Left cardiac atrium (tissue), 4 donors: ENCODE results near the gene ARSB. TPM values are rescaled to one million over a fixed set of nuclear protein-coding genes. Genes with fewer than 3 reads are reported as not detected.
"Not testable (repeated sequence)": the region's sequence is repeated elsewhere in the genome, so short reads cannot be mapped to it uniquely, and the experiment has no call there.

Experiments
- ATAC-seq, 2 donors: fragments of 200-7000 bp; cut with Tn5 transposase; one replicate each; pipeline ENCODE4 v1.9.1; 2020; ENCODE audit warnings: mild to moderate bottlenecking in 2 of 2, moderate library complexity in 2 of 2
- DNase-seq: peaks from one replicate; pipeline ENCODE4 v3.0.0-alpha.2; 2020
- intact Hi-C, 2 donors: fragments of 100-400 bp; cut with DNase I; formaldehyde crosslinking; loops; one replicate each; pipeline versions ENCODE4 v1.14.1 to v1.15.1; 2022 to 2023
- total RNA-seq, 2 donors: library from RNA; stranded (reverse); fragmentation: NEBNext Ultra II Directional; extraction: Animal tissue kit (Norgen Biotek cat#: 25700); gene quantifications; one replicate each; pipeline ENCODE4 v1.2.1, GENCODE V29; 2021
- donor health status: DM: no; HTN: yes; CAD: no.
- donor health status: DM: no; HTN: yes; CAD: no; lungs with severe emphysema.
- donor health status: DM: yes; HTN: yes; CAD: no.
- donor health status: Dilated cardiomyopathy.

The ARSB gene
- total RNA-seq, 2 donors from 2014 or later, result 10.5 to 10.6 TPM

GRCh38 chr5:78912085-78912771, 72.9 kb downstream of the ARSB start:
- ATAC-seq, result peak in 1 of 2 donors; percentile 35
- intact Hi-C loops, result no loop called here
- DNase-seq, result no peak

GRCh38 chr5:78909224-78909983, 75.7 kb downstream of the ARSB start:
- not testable (repeated sequence) for ATAC-seq, DNase-seq
- intact Hi-C loops, result loop anchor here in 1 of 2 donors (10.0 kb wide), 2 partner anchors 55 to 375 kb away; no protein-coding TSS in a partner anchor

DNA sequence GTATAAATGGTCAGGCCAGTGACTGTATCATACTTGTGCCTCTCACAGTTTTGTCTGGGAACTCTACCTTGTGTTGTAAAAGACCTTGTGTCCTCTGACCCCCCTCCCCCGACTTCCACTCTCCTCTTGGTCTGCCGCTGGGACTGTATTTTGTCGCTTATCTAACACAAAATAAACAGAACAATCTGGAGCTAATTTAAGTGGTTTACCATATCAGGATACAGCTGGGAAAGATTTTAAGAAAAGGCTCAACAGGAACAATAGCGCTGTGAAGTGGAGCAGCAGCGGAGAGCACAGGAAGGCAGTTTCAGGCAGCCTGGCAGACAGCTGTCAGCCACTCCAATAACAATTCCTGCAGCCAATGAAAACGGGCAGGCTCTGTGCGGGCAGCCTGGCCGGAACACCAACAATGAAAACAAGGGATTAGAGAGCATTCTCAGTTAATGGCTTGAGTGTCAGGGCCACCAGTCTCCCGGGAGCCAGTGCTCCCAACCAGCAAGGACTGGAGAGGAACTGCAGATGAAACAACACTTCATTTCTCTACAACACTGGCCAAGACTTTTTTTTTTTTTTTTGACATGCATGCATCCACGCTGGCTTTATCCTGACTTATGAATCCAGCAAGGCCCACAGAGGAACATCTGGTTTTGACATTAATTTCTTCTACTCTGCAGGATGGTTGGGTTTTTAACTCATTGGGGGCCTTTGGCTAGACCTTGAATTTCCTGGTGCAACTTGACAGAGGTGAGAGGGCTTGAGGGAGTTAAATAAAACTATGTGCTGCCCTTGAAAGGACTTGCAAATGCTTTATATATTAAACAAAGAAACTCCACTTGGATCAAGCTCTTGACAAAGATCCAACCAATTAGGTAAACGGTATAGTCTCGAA, 76.7 kb downstream of the ARSB start:
- DNase-seq (peak; percentile 63), ATAC-seq (peak; percentile 91 to 92)
- intact Hi-C loops, result loop anchor here in 1 of 2 donors (10.0 kb wide), 2 partner anchors 56 to 374 kb away; no protein-coding TSS in a partner anchor

DNA sequence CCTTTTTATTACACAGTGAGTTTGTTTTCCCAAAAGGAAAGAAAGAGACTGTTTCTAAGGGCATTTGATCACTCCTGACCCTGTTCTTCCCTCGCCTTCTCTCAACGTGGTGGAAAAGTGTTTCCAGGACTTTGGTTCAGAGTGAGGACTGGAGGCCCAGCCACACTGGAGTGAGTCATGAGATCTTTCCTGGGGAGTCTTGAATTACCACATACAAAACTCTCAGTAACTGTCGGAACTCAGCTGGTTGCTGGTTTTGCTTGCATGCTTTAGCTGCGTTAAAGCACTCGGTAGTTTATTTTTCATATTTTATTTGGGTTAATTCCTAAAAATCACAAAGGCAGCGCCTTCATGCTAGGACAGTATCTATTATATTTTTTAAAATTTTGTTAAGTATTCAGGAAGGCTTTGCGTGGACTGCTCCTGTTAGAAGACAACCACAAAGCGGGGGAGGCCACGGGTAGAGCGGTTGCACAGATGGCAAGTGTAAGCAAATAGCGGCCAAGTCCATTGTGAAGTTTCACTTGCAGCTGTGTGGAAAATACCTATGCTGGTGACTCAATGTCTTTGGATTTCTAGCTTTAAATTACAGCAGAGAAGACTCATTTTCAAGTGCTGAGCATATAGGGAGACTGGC, 77.7 kb downstream of the ARSB start:
- intact Hi-C loops, result loop anchor here in 1 of 2 donors (10.0 kb wide), 2 partner anchors 57 to 373 kb away; no protein-coding TSS in a partner anchor
- DNase-seq (no peak), ATAC-seq (peak; percentile 50 to 75)

- intact Hi-C loops, result loop anchor here in 1 of 2 donors (10.0 kb wide), 2 partner anchors 59 to 371 kb away; no protein-coding TSS in a partner anchor
These were observed 79.8 kb downstream of the ARSB start for GRCh38 chr5:78905084-78905938.

DNA sequence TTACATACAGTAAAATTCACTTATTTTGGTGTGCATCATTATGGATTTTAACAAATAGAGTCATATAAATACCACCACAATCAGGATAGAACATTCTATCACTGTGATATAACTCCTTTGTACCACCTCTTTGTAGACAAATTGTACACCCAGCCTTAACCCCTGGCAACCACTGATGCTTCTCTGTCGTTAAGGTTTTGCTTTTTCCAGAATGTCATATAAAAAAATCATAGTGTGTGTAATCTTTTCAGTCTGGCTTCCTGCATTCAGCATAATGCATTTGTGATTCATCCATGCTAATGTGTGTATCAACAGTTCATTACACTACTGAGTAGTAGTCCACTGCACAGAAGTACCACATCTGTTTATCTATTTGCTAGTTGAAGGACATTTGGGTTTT, 81.2 kb downstream of the ARSB start:
- intact Hi-C loops, result loop anchor here (5.0 to 10.0 kb wide), 3 partner anchors 61 to 369 kb away; no protein-coding TSS in a partner anchor
- ATAC-seq (no peak), DNase-seq (no peak)

More at GRCh38 chr5:78905084-78905938, 79.8 kb downstream of the ARSB start:
- DNase-seq, result no peak
- ATAC-seq, result no peak

- intact Hi-C loops, result loop anchor here (5.0 to 10.0 kb wide), 3 partner anchors 61 to 369 kb away; no protein-coding TSS in a partner anchor
- ATAC-seq, result no peak
These were observed 81.8 kb downstream of the ARSB start for GRCh38 chr5:78903353-78903752.

GRCh38 chr5:78899922-78900362, 85.2 kb downstream of the ARSB start:
- DNase-seq (no peak), ATAC-seq (no peak)
- intact Hi-C loops, result loop anchor here (5.0 to 10.0 kb wide), 3 partner anchors 65 to 365 kb away; no protein-coding TSS in a partner anchor

More at GRCh38 chr5:78903353-78903752, 81.8 kb downstream of the ARSB start:
- no peak for DNase-seq

- intact Hi-C loops, result no loop called here
- ATAC-seq (peak in 1 of 2 donors; percentile 60), DNase-seq (no peak)
These were observed 89.0 kb downstream of the ARSB start for GRCh38 chr5:78896132-78896531.

DNA sequence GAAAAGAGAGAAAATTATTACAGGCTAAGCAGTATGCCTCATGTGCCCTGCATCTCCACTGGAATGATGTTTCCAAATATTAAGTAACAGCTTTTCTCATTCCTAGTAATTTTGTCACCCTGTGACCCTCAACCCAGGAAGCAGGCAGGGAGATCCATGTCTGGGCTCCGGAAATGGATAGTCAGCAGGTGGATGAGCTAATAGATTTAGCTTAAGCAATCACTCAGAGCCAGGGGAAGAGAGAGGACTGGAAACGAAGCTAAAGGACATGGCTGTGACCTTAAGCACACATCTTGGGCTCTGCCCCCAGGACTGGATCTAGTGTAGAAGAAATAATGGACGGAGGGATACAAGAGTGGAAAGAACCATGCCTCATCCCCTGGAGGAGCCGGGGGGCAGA, 89.5 kb downstream of the ARSB start:
- intact Hi-C loops, result no loop called here
- peak; percentile 15 to 30 for ATAC-seq
- DNase-seq, result no peak

DNA sequence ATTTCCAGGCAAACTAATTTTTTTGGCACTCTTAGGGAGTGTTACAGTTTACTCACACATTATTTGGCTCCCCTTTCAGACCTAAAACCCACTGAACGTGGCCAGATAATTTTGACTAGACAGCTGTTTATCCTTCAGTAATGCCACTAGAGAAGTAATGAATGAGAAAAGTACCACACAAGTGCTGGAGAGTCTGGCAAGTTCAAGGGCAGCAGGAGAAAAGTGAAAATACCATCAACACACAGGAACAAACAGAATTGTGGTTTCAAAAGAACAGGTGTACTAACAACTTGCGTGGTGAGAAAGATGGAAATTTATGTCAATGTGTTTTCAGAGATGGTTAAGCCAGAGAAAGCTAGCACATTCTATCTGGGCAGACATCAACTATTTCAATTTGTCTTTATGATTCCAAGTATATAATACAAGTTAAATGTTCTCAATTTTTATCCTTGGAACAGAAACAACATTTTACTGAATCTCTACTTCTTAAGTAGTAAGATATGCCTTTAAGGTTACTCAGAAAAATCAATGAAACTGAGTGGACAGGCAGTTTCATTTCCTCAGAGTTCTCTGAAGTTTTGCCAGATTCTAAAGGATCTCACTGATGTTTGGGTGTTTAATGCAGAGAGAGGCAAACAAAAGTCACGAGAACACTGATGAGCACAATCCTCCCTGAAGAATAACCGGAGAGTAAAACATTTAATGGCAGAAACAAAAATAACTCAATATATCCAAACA, 91.0 kb downstream of the ARSB start:
- ATAC-seq (no peak), DNase-seq (no peak)
- intact Hi-C loops, result no loop called here

DNA sequence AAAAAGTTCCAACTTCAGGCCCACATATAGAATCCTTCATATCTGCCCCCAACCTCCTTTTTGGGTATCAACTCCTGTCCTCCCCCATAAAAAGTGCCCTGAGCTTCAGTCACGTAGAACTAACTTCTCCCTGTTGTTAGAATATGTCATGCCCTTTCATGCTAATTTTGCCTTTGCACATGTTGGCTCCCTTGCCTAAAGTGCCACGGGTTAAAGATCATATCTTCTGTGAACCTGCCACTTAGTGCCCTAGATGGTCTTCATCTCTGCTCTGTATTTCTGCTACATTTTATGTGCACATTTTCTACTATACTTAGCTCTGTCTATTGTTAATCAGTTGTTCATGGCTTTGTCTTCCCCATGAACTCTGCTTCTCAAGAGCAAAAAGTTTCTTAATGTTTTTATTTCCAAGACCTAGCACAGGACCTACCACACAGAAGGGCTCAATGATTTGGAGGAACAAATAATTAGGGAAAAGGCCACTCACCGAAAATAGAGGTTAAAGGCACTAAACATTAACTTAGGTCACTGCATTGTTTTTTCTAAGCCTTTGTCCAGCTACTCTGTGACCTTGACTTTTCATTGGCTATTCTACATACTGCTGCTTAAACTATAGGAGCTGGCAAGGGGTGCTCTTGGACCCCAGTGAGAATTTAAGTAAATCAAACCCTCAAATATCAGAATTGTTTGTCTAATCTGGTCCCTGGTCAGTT, 94.3 kb downstream of the ARSB start:
- intact Hi-C loops, result no loop called here
- ATAC-seq, result no peak
- DNase-seq, result no peak

GRCh38 chr5:78889369-78890140, 95.6 kb downstream of the ARSB start:
- intact Hi-C loops, result loop anchor here in 1 of 2 donors (10.0 kb wide), 1 partner anchor 345 kb away; no protein-coding TSS in a partner anchor
- no peak for DNase-seq
- ATAC-seq, result peak in 1 of 2 donors; percentile 32

DNA sequence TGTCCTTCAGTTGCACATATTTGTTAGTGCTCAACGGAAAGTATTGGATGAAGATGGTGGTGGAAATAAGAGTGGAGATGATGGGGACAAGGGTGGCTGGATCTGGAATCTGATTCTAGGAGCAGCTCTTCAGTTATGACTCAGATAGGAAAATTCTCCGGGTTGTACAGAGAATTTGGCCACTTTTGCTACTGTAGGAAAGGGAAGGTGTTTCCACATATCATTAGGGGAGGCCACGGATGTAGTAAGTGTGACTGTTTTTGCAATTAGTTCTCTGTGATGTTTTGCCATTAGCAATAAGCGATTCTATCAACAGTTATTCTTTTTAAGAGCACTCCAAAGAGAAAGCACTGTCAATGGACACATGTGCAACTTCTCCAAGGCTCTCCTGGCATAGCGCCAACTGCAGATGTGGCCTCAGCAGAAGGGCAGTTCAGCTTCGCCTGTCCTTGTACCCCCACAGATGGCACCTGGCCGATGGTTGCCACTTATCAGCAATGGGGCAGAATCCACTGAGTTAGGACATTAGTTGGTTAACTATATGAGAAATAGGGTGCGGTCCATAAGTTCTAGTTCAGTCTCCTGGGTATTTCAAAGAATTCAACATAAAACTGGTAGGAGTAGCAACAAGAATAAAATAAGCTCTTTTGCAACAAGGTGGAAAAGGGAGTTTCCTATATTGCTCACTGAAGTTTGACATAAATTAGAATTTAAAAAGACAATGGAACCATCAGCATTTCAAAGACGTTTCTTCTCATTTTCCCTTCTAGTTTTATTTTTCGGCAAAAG, 96.3 kb downstream of the ARSB start:
- ATAC-seq (no peak), DNase-seq (peak; percentile 42)
- intact Hi-C loops, result loop anchor here in 1 of 2 donors (10.0 kb wide), 1 partner anchor 344 kb away; no protein-coding TSS in a partner anchor
